Measurements from ENCODE around the gene SH2B3.

Gene SH2B3

DNA sequence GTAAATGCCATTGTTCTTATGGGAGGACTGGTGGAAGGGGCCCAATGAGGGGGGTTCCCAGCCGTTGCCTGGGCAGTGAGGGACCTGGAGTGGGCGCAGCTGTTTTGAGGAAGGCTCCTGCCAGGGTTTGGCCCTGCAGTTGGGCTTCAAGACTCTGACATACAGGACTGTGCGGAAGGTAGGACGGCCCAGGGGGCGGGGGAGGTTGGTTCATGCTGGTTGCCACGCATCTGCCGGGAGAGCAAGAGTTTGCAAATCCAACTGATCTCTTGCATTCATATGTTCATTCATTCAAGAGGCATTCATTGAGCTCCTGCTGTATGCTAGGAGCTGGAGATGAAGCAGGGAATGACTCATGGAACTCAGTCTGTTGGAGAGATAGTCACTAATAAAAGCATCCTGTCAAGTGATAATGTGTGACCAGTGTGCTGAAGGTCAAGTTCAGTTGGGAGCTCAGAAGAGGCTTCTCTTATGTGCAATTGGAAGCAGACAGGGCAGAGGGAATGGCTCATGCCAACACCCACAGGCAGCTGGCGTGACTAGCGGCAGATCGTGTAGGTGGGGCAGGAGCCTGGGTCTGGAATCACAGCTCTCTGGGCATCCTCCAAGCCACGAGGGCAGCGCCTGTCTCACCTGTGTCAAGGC lies 7.8 kb downstream of the SH2B3 start:
- Histone ChIP-seq H3K4me3 (replicated peaks; ENCODE audit: low read depth, low read length) (no peak overlapping the region), H3K36me3 (ENCODE audit: control insufficient read depth, insufficient read depth, low read length) (peaks cover 10% of the 10 kb centered on the region), H3K27me3 (replicated peaks; ENCODE audit: control insufficient read depth, insufficient read depth, low read length) (no peaks in the 10 kb centered on the region)
- TF ChIP-seq, protein P1, sequence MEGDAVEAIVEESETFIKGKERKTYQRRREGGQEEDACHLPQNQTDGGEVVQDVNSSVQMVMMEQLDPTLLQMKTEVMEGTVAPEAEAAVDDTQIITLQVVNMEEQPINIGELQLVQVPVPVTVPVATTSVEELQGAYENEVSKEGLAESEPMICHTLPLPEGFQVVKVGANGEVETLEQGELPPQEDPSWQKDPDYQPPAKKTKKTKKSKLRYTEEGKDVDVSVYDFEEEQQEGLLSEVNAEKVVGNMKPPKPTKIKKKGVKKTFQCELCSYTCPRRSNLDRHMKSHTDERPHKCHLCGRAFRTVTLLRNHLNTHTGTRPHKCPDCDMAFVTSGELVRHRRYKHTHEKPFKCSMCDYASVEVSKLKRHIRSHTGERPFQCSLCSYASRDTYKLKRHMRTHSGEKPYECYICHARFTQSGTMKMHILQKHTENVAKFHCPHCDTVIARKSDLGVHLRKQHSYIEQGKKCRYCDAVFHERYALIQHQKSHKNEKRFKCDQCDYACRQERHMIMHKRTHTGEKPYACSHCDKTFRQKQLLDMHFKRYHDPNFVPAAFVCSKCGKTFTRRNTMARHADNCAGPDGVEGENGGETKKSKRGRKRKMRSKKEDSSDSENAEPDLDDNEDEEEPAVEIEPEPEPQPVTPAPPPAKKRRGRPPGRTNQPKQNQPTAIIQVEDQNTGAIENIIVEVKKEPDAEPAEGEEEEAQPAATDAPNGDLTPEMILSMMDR (IDR thresholded peaks at IDR 0.05; ENCODE audit: insufficient read depth, low read length, poor library complexity, severe bottlenecking), result no peak
- DNase-seq (ENCODE audit: extremely low read depth, insufficient read length), result no peak

DNA sequence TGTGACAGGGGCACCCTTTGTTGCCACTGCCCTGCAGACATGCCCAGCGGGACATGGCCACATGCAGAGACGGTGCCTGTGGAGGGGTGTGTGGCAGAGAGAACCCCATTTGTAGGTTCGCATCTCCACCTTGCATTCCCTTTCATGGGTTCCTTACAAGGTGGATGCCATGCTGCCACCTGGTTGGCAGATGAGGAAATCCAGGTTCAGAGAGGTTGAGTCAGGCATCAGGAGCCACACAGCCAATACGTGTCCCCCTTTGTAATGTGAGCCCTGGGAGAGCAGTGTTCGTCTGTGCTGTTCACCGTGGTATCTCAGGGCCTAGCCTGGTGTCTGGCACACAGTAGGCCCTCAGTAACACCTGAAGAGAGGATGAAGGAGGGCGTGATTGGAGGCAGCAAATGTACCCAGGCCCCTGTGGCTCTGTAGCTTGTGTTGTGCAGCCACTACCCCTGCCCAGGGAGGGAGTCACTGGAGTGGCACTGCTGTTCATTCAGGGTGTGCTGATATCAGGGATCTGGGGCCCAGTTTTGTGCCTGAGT lies 9.1 kb downstream of the SH2B3 start:
- no peaks in the 10 kb centered on the region for H3K27me3 ChIP-seq (replicated peaks; ENCODE audit: control insufficient read depth, insufficient read depth, low read length)
- H3K36me3 ChIP-seq (ENCODE audit: control insufficient read depth, insufficient read depth, low read length), result peaks cover 13% of the 10 kb centered on the region
- no peak for DNase-seq (ENCODE audit: extremely low read depth, insufficient read length)
- no peak overlapping the region for H3K4me3 ChIP-seq (replicated peaks; ENCODE audit: low read depth, low read length)
- TF ChIP-seq, protein P1 (IDR thresholded peaks at IDR 0.05; ENCODE audit: insufficient read depth, low read length, poor library complexity, severe bottlenecking), result no peak

DNA sequence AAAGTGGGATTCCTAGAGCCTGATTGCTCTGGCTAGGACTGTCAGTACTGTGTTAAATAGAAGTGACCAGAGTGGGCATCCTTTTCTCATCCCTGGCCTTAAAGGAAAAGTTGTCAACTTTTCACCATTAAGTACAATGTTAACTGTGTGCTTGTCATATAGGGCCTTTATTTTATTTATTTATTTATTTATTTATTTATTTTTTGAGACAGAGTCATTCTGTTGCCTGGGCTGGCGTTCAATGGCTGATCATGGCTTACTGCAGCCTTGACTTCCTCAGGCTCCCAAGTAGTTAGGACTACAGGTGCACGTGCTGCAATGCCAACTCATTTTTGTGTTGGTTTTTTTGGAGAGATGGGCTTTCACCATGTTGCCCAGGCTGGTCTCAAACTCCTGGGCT lies 11.6 kb downstream of the SH2B3 start:
- DNase-seq (ENCODE audit: extremely low read depth, insufficient read length), result no peak
- H3K27me3 ChIP-seq (replicated peaks; ENCODE audit: control insufficient read depth, insufficient read depth, low read length), result no peaks in the 10 kb centered on the region
- no peak overlapping the region for H3K4me3 ChIP-seq (replicated peaks; ENCODE audit: low read depth, low read length)
- H3K36me3 ChIP-seq (ENCODE audit: control insufficient read depth, insufficient read depth, low read length), result peaks cover 19% of the 10 kb centered on the region
- TF ChIP-seq, protein P1 (IDR thresholded peaks at IDR 0.05; ENCODE audit: insufficient read depth, low read length, poor library complexity, severe bottlenecking), result no peak

DNA sequence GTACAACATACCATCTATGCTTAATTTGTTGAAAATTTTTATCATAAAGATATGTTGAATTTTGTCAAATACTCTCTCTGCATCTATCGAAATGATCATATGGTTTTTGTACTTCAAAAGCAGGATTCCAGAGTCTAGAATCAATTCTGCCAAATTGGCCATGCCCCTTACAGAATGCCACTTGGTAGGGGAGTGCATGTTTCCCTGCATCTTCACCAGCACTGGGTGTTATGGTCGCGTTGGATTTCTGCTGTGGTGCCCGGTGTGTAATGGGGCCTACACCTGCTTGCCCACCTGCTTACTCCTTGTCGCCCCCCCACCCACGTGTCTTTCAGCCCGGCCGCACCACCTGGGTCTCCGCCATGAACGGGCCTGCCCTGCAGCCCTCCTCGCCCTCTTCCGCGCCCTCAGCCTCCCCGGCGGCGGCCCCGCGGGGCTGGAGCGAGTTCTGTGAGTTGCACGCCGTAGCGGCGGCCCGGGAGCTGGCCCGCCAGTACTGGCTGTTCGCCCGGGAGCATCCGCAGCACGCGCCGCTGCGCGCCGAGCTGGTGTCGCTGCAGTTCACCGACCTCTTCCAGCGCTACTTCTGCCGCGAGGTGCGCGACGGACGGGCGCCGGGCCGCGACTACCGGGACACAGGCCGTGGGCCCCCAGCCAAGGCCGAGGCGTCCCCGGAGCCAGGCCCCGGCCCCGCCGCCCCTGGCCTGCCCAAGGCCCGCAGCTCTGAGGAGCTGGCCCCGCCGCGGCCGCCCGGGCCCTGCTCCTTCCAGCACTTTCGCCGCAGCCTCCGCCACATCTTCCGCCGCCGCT lies 12.3 kb downstream of the SH2B3 start:
- Histone ChIP-seq H3K27me3 (replicated peaks; ENCODE audit: control insufficient read depth, insufficient read depth, low read length) (no peaks in the 10 kb centered on the region), H3K4me3 (replicated peaks; ENCODE audit: low read depth, low read length) (no peak overlapping the region), H3K36me3 (ENCODE audit: control insufficient read depth, insufficient read depth, low read length) (peaks cover 18% of the 10 kb centered on the region)
- TF ChIP-seq, protein P1 (IDR thresholded peaks at IDR 0.05; ENCODE audit: insufficient read depth, low read length, poor library complexity, severe bottlenecking), result no peak
- DNase-seq (ENCODE audit: extremely low read depth, insufficient read length), result no peak

DNA sequence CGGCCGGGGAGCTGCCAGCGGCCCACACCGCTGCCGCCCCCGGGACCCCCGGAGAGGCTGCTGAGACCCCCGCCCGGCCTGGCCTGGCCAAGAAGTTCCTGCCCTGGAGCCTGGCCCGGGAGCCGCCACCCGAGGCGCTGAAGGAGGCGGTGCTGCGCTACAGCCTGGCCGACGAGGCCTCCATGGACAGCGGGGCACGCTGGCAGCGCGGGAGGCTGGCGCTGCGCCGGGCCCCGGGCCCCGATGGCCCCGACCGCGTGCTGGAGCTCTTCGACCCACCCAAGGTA lies 12.8 kb downstream of the SH2B3 start:
- TF ChIP-seq, protein P1 (IDR thresholded peaks at IDR 0.05; ENCODE audit: insufficient read depth, low read length, poor library complexity, severe bottlenecking), result no peak
- no peak for DNase-seq (ENCODE audit: extremely low read depth, insufficient read length)
- Histone ChIP-seq H3K4me3 (replicated peaks; ENCODE audit: low read depth, low read length) (no peak overlapping the region), H3K27me3 (replicated peaks; ENCODE audit: control insufficient read depth, insufficient read depth, low read length) (no peaks in the 10 kb centered on the region), H3K36me3 (ENCODE audit: control insufficient read depth, insufficient read depth, low read length) (peaks cover 18% of the 10 kb centered on the region)
